Measurements from ENCODE around the gene COX18.
A peak's percentile ranks its signal among the peaks of the same experiment; 100 is the strongest.

COX18 gene

DNA sequence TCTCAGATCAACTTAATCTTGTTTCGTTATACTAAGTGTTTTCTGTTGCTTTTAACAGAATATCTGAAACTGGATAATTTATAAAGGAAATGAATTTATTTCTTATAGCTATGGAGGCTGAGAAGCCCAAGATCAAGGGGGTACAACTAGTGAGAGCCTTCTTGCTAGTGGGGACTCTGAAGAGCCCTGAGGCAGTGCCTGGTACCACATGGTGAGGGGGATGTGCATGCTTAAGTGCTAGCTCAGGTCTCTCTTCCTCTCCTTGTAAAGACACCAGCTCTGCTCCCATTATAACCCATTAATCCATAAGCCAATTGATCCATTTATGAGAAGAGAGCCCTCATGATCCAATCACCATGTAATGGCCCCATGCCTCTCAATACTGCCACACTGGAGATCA, 17.9 kb downstream of the COX18 start:
- no peak for DNase-seq

DNA sequence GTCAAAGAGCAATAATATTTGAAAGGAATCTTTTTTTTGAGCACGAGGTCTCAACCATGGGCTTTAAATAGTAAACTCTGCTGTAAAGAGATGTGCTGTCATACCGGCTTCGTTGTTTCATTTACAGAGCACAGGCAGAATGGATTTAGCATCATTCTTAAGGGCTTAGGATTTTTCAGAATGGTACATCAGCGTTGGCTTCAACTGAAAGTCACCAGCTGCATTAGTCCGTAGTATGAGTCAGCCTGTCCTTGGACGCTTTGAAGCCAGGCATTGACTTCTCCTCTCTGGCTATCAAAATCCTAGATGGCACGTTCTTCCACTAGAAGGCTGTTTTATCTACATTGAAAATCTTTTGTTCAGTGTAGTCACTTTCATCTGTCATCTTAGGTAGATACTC, 23.6 kb downstream of the COX18 start:
- no peak for DNase-seq

DNA sequence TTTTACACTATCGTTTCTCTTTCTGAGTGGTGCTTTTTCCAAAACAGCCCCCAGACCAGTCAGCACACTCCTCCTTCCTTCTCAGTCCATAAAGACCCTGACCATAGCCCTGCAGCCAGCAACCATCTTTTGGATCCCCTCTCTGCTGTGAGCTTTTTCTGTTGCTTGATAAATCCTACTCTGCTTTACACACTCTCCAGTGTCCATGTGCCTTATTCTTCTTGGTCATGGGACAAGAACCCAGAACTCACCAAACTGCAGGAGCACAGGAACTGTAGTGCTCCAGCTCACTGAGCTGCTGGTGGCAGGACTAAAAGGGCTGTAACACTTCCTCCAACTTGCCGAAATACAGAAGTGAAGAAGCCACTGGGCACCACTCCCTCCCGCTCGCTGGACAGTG, 32.5 kb downstream of the COX18 start:
- no peak for DNase-seq

DNA sequence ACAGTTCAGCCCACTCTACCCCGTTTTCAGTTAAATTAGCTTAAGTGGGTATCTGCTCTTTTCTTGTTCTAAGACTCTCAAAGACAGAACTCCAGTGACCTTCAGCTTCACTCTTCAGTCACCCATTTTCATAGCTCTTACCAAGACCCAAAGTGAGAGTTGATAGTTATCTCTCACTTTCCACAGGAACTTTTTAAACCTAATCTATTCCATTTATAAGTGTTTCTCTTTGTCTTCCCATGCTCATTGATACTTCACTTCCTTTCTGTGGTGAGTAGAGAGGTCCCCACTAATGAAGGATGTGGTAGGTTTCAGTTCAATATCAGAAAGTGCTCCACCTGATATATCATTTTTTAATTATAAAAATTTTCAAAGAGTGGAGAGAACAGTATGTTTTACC, 33.4 kb downstream of the COX18 start:
- DNase-seq = no peak

DNA sequence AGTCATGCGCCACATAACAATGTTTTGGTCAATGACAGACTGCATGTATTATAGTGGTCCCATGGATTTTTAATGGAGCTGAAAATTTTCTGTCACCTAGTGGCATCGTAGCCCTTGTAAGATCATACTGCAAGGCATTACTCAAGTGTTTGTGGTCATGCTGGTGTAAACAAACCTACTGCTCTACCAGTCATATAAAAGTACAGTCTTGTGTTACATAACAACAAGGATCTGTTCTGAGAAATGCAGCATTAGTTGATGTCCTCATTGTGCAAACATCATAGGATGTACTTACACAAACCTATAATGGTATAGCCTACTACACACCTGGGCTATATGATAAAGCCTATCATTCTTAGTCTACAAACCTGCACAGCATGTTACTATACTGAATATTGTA, 34.6 kb downstream of the COX18 start:
- DNase-seq = no peak

DNA sequence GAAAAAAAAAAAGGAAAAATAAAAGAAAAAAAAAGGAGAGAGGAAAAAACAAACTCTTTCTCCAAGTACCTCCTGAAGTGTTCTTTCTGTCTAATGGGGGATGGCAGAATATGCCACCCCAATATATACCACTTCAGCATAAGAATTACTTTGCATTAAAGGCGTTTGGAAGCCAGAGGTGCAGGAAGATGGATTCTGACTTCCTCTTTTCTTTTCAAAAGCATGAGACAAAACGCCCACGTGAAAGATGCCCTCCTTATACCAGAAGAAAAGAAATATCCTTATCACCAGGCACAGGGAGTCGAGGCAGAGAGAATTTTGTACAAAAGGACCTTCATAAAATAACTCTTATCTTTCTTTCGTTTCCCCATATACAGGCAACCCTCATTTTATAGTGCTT, 40.9 kb downstream of the COX18 start:
- DNase-seq = no peak

DNA sequence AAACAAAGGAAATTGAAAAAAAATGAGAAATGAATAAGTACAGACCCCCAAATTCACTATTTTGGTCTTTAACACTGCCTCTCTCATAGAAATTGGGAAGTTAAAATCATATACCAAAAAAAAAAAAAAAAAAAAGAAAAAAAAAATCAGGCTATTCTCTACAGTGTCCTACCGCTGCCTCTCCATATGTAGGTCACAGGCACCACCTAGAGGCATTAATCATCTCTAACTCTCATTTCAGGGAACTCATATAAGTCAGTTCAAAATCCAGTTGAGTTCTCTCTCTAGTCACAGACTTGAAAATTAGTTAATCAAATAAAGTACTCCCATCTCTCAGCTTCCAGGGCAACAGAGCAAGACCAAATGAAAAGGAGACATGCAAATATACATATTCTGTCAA, 47.9 kb downstream of the COX18 start:
- DNase-seq = no peak

DNA sequence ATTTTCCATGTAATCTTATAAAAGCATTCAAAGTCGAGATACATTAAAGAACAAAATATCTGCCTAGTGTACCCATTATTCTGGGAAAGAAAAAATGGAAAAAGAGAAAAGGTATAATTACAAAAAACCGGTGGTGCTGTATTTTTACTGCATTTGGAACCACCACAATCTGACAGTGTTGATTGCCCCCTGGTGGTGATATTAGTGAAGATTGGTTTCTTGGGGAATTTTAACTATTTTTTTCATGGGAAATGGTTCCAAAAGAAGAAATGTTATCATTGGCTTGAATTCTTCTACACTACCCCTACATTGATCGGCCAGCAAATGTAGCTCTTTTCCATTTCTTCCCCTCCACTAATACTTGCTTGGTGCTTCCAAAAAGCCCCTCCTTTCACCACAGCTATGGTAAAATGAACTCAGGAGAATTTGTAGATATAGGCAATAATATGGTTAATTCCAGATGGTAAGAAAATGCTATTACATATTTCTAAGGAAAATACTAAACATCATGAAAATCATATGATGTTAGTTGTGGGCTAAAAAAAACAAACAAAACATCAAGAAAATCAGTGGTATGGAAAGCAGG, 50.0 kb downstream of the COX18 start:
- DNase-seq = peak; percentile 4

DNA sequence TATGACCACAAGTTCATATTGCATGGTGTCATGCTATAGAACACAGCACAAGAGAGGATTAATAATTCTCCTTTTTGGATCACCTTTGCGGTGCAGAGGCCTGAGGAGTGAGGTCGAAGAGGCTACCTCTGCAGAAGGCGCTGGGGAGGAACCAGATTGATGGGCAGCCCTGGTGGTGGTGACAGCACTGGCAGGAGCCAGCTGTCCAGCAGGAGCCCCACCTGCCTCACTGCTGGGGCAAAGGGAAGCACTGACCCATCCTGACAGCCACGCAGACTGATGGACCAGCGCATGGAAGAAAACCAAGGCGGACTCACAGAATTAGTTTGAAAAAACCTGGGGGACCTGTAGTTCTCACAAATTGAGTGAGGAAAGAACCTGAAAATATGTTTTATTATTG, 50.9 kb downstream of the COX18 start:
- DNase-seq = no peak

DNA sequence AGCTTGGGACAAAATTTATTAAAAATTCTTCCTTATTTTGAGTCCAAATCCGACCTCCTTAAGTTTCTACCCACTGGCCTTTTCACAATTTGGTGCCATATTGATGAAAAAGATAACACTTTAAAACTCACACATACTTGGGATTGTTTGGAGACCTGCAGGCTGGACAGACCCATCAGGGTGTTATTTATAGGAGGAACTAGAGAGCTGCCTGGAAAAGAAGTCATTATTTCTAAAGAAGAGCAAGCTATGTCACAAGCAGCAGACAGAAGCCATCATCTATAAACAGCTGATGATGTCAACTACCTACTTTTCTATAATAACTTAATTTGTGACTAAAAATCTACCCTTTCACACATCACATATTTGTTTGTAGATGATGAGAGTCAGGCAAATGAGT, 56.2 kb downstream of the COX18 start:
- no peak for DNase-seq

DNA sequence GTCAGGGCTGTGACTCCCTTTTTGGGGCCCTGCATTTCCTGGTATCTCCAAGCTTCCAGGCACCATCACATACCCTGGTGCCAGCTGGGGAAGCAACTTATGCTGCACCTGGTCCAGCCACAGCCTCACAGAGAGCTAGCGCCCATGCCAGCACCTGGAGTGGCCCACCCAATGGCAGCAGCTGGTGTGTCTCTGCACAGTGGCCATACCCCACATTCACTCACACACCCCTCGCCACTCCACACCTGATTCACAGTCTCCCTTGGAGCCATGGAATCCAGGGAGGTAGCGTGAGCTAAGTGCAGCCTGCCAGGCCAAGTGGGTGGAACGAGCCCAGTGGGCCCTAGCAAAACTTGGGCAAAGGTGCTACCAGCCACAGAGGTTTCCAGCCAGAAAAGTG, 56.8 kb downstream of the COX18 start:
- DNase-seq = no peak

DNA sequence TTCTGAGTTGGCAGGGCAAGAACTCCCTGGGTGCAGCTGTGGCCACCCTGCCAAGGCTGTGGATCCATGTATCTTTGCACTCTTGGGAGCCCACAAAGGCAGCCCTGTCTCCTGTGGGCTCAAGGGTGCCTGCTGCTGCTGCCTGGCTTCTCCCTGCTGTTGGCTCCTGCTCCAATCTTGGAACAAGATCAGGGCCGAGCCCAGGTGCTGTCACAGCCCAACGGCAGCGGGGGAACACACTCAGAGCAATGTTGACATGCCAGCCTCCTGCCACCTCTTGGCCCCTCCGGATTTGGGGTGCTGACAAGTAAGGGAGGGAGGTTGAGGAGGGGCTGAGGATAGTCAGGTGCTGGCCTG, 57.9 kb downstream of the COX18 start:
- DNase-seq = no peak

DNA sequence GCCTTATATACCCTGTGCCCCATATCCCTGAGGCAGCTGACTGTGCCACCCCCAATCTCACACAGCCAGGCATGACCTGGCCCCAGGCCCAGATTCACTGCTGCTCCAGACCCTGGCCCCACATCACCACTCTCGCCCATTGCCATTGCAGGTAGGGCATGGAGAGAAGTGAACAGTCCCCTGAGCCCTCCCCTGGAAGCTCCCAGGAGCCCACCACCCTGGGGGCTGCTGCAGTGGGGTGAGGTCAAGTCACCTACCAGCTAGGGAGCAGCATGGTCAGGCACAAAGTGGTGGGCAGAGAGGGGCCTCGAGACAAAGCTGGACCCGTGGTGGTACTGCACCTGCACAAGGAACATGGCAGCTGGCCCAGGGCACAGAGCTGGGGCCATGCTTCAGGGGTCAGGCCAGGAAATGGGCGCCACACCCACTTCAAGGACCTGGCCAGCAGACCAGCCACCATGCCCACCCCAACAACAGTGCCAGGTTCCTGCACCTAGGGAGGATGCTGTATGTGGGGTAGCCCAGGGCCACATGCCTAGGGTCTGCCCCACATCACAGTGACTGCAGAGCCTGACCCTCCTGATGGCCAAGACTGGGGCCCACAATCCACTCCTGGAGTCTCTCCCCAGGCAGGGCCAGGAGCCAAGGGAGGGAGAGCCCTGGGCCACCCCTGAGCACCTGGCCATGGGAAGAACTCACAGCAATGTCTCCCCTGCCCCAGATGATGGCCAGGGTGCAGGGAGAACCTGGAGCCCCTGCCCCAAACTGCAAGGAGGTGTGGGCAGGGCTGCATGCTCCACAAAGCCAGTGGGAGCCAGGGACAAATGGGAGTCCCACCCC, 58.5 kb downstream of the COX18 start:
- DNase-seq = no peak

DNA sequence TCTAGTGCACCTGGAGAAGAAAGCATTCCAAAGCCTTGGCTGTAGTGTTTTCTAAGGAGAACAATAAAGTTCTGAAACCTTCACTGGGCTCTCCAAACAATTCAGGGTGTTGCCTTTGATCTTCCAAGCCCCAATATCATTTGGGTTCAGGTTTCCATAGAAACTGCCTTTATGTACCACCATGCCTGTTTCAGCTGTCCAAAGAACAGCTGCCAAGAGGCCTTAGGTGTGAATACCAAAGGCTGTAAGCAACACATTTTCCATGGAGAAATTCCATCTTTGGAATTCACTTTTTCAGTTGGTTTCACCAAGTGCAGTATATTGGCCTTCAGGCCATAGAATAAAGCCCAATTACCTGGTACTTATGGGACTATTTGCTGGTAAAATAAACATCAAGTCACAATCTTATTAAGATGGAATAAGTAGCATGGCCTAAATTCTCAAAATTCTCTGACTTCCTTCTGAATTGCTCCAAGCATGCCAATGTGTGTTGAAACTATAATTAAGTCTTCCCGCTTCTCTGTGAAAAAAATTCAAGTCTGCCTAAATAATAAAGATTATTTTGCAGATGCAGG, 61.9 kb downstream of the COX18 start:
- DNase-seq = no peak

DNA sequence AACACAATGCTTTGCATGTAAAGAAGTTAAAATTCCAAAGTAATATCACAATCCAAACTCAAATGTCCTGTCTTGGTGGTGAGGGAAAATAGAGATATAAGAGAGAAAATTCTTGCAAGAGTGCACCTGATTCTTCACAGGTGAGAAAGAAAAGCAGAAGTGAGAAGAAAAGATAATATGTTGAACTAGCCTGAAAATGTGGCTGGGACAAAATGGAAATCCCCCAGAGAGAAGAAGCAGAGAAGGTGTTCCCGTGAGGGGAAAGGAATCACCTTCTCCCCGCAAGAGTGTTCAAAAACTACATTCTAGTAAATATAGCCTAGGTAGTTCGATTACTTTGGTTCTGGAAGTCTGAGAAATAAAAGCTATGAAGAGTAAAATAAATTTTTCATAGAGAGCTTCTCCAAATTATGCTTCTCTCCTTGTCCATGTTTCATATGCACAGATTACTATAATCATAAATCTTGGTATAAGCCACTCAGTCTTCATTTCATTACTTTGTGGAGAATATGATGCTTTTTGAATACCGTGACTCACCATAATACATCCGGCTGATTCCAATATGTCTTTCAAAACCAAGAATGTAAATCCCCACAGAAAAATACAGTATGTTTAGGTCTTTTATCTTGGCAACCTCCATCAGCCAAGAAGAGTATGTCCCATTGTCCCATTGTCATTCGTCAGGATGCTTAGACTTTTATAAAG, 63.1 kb downstream of the COX18 start:
- DNase-seq = no peak

DNA sequence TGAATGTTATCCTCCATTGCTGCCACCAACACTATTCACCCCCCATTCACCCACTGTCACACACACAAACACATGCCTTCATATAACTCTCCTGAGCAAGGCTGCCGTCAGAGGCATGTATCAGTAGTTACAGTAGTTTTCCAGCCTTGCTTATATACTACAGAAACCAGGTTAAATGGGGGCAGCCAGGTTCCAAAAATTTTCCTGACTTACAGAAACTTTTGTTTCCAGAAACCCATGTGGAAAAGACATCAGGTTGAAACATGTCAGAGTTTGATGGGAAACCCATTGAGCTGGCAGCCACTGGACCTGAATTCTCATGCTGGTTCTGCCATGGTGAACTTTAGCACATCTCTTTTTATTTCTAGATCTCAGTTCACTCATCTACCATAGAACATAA, 64.0 kb downstream of the COX18 start:
- no peak for DNase-seq

All from CD4-positive, alpha-beta T cell treated with Interleukin-17A for 4 hours (primary cell).